ENCODE measurements around the gene CCR9. TPM values are rescaled to one million over a fixed set of nuclear protein-coding genes. Genes with fewer than 3 reads are reported as not detected.

The CCR9 gene
- total RNA-seq, 4 donors from 2014 or later, result 0.17 TPM; not detected in 3

DNA sequence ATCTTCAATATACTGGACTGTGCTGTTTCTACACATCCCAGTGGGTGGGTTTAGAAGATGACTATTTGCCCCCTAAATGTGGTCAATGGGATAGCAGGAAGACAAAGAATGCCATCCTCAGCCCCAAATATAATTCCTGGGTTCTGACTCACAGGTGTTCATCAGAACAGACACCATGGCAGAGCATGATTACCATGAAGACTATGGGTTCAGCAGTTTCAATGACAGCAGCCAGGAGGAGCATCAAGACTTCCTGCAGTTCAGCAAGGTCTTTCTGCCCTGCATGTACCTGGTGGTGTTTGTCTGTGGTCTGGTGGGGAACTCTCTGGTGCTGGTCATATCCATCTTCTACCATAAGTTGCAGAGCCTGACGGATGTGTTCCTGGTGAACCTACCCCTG is 60.0 kb downstream of the CCR9 start:
- no CpG with 5 or more reads among the region's 1 CpG for WGBS
- Histone ChIP-seq H3K4me3 (no peak overlapping the region), H3K27me3 (no peaks in the 10 kb centered on the region), H3K9me3 (no peaks in the 10 kb centered on the region), H3K4me1 (peaks cover 0 to 13% (median 7%) of the 10 kb centered on the region in 4 donors), H3K36me3 (peaks cover 25 to 81% (median 64%) of the 10 kb centered on the region in 4 donors), H3K27ac (replicated peaks in 1 of 4) (no peak overlapping the region)
- no peak for DNase-seq (ENCODE audit: extremely low spot score)
- TF ChIP-seq, protein P1, sequence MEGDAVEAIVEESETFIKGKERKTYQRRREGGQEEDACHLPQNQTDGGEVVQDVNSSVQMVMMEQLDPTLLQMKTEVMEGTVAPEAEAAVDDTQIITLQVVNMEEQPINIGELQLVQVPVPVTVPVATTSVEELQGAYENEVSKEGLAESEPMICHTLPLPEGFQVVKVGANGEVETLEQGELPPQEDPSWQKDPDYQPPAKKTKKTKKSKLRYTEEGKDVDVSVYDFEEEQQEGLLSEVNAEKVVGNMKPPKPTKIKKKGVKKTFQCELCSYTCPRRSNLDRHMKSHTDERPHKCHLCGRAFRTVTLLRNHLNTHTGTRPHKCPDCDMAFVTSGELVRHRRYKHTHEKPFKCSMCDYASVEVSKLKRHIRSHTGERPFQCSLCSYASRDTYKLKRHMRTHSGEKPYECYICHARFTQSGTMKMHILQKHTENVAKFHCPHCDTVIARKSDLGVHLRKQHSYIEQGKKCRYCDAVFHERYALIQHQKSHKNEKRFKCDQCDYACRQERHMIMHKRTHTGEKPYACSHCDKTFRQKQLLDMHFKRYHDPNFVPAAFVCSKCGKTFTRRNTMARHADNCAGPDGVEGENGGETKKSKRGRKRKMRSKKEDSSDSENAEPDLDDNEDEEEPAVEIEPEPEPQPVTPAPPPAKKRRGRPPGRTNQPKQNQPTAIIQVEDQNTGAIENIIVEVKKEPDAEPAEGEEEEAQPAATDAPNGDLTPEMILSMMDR (IDR thresholded peaks at IDR 0.05), result no peak
- no peak for TF ChIP-seq EP300 (IDR thresholded peaks at IDR 0.05)
- TF ChIP-seq POLR2AphosphoS5 (IDR thresholded peaks at IDR 0.05), result no peak
- TF ChIP-seq POLR2A (IDR thresholded peaks at IDR 0.05; ENCODE audit: low read depth), result no peak
- intact Hi-C loops (cut with DNase I), result no loop called here

- no peak for DNase-seq (ENCODE audit: extremely low spot score)
- no peak overlapping the region for H3K27ac ChIP-seq (replicated peaks in 1 of 4)
Measured at GRCh38 chr3:45946875-45947274, 60.5 kb downstream of the CCR9 start.

DNA sequence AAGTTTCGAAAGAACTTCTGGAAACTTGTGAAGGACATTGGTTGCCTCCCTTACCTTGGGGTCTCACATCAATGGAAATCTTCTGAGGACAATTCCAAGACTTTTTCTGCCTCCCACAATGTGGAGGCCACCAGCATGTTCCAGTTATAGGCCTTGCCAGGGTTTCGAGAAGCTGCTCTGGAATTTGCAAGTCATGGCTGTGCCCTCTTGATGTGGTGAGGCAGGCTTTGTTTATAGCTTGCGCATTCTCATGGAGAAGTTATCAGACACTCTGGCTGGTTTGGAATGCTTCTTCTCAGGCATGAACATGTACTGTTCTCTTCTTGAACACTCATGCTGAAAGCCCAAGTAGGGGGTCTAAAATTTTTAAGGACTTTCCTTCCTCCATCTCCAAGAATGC is 61.0 kb downstream of the CCR9 start:
- H3K9me3 ChIP-seq, result no peaks in the 10 kb centered on the region
- no peak for TF ChIP-seq EP300 (IDR thresholded peaks at IDR 0.05)
- no peak for TF ChIP-seq POLR2A (IDR thresholded peaks at IDR 0.05; ENCODE audit: low read depth)
- no peak for TF ChIP-seq POLR2AphosphoS5 (IDR thresholded peaks at IDR 0.05)
- TF ChIP-seq, protein P1 (IDR thresholded peaks at IDR 0.05), result no peak
- no CpG with 5 or more reads among the region's 3 CpGs for WGBS
- H3K27ac ChIP-seq (replicated peaks in 1 of 4), result peak overlapping the region in 1 of 4 donors; percentile 56
- no peaks in the 10 kb centered on the region for H3K27me3 ChIP-seq
- H3K36me3 ChIP-seq, result peaks cover 35 to 87% (median 72%) of the 10 kb centered on the region in 4 donors
- H3K4me1 ChIP-seq, result peaks cover 0 to 13% (median 6%) of the 10 kb centered on the region in 4 donors
- intact Hi-C loops (cut with DNase I), result no loop called here
- no peak overlapping the region for H3K4me3 ChIP-seq
- no peak for DNase-seq (ENCODE audit: extremely low spot score)

More at GRCh38 chr3:45946875-45947274, 60.5 kb downstream of the CCR9 start:
- no peaks in the 10 kb centered on the region for H3K27me3 ChIP-seq
- H3K4me3 ChIP-seq, result no peak overlapping the region
- H3K36me3 ChIP-seq, result peaks cover 30 to 86% (median 70%) of the 10 kb centered on the region in 4 donors
- TF ChIP-seq, protein P1 (IDR thresholded peaks at IDR 0.05), result no peak
- TF ChIP-seq EP300 (IDR thresholded peaks at IDR 0.05) (no peak), POLR2A (IDR thresholded peaks at IDR 0.05; ENCODE audit: low read depth) (no peak), POLR2AphosphoS5 (IDR thresholded peaks at IDR 0.05) (no peak)
- intact Hi-C loops (cut with DNase I), result no loop called here
- 90% methylated on average over 3 of the region's 3 CpGs for WGBS
- H3K9me3 ChIP-seq, result no peaks in the 10 kb centered on the region
- H3K4me1 ChIP-seq, result peaks cover 0 to 13% (median 7%) of the 10 kb centered on the region in 4 donors

DNA sequence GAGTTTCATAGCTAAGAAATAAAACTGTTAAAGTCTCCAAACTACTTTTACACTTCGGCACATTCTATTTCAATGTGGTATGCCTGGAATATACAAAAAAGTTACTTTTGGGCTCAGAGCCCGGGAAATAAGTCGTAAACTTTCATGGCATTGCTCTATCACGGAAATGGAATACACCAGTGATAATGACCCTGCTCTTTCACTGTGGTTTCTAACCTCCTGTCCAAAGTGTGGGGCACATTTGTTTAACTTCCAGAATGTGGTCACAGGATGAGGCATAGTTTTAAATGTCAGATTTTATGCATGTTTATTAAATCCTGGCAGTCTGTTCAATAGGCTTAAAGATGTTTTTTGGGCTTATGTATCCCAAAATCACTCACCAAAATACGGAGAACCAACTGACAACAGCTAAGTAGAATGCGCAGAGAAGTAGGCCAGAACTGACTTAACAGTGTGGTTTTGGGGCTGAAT is 62.0 kb downstream of the CCR9 start:
- H3K27me3 ChIP-seq, result no peaks in the 10 kb centered on the region
- H3K27ac ChIP-seq (replicated peaks in 1 of 4), result peak overlapping the region in 2 of 4 donors; percentile 27 to 56
- H3K9me3 ChIP-seq, result no peaks in the 10 kb centered on the region
- TF ChIP-seq EP300 (IDR thresholded peaks at IDR 0.05) (no peak), POLR2AphosphoS5 (IDR thresholded peaks at IDR 0.05) (no peak)
- TF ChIP-seq, protein P1 (IDR thresholded peaks at IDR 0.05), result no peak
- intact Hi-C loops (cut with DNase I), result no loop called here
- no peak overlapping the region for H3K4me3 ChIP-seq
- H3K4me1 ChIP-seq, result peaks cover 0 to 13% (median 4%) of the 10 kb centered on the region in 4 donors
- DNase-seq (ENCODE audit: extremely low spot score), result no peak
- peaks cover 44 to 87% (median 77%) of the 10 kb centered on the region in 4 donors for H3K36me3 ChIP-seq
- WGBS, result 84% methylated on average over 6 of the region's 6 CpGs

- Histone ChIP-seq H3K27ac (replicated peaks in 1 of 4) (peak overlapping the region in 2 of 4 donors; percentile 27 to 56), H3K36me3 (peaks cover 50 to 92% (median 80%) of the 10 kb centered on the region in 4 donors), H3K4me3 (no peak overlapping the region), H3K9me3 (no peaks in the 10 kb centered on the region), H3K4me1 (peaks cover 0 to 13% (median 4%) of the 10 kb centered on the region in 4 donors), H3K27me3 (no peaks in the 10 kb centered on the region)
- DNase-seq (ENCODE audit: extremely low spot score), result no peak
- TF ChIP-seq EP300 (IDR thresholded peaks at IDR 0.05), result no peak
- TF ChIP-seq POLR2A (IDR thresholded peaks at IDR 0.05; ENCODE audit: low read depth), result no peak
- TF ChIP-seq POLR2AphosphoS5 (IDR thresholded peaks at IDR 0.05), result no peak
- TF ChIP-seq, protein P1 (IDR thresholded peaks at IDR 0.05), result no peak
- intact Hi-C loops (cut with DNase I), result no loop called here
- 83% methylated on average over 2 of the region's 6 CpGs for WGBS
Measured at GRCh38 chr3:45948881-45949280, 62.5 kb downstream of the CCR9 start.

Data from esophagus muscularis mucosa (tissue), 4 donors.